ENCODE data around the gene TSPEAR. TPM values are rescaled to one million over a fixed set of nuclear protein-coding genes. Genes with fewer than 3 reads are reported as not detected.
"Not testable (repeated sequence)": the region's sequence is repeated elsewhere in the genome, so short reads cannot be mapped to it uniquely, and the experiment has no call there.

The TSPEAR gene
- total RNA-seq, 1 donor from 2014 or later, result 0.65 TPM

GRCh38 chr21:44708213-44708865, 3.0 kb downstream of the TSPEAR start:
- DNase-seq (ENCODE audit: missing footprints) (peak; percentile 50), ATAC-seq (peak; percentile 66)
- intact Hi-C loops (cut with DNase I), result no loop called here

- ATAC-seq, result no peak
- intact Hi-C loops (cut with DNase I), result no loop called here
- DNase-seq (ENCODE audit: missing footprints), result peak; percentile 45
Measured at GRCh38 chr21:44706706-44707581, 4.4 kb downstream of the TSPEAR start.

- DNase-seq (ENCODE audit: missing footprints), result no peak
- intact Hi-C loops (cut with DNase I), result no loop called here
- ATAC-seq, result no peak
Measured at GRCh38 chr21:44706026-44706705, 5.2 kb downstream of the TSPEAR start.

GRCh38 chr21:44704636-44705001, 6.8 kb downstream of the TSPEAR start:
- no peak for DNase-seq (ENCODE audit: missing footprints)
- intact Hi-C loops (cut with DNase I), result no loop called here
- no peak for ATAC-seq

- intact Hi-C loops (cut with DNase I), result no loop called here
- ATAC-seq (no peak), DNase-seq (ENCODE audit: missing footprints) (peak; percentile 58)
Measured at GRCh38 chr21:44703731-44704635, 7.4 kb downstream of the TSPEAR start.

- intact Hi-C loops (cut with DNase I), result no loop called here
- DNase-seq (ENCODE audit: missing footprints), result peak; percentile 50
- no peak for ATAC-seq
Measured at GRCh38 chr21:44702973-44703730, 8.2 kb downstream of the TSPEAR start.

- no peak for ATAC-seq
- DNase-seq (ENCODE audit: missing footprints), result peak; percentile 64
- intact Hi-C loops (cut with DNase I), result no loop called here
Measured at GRCh38 chr21:44702111-44702972, 9.0 kb downstream of the TSPEAR start.

GRCh38 chr21:44701541-44701940, 9.8 kb downstream of the TSPEAR start:
- intact Hi-C loops (cut with DNase I), result no loop called here
- ATAC-seq (no peak), DNase-seq (ENCODE audit: missing footprints) (no peak)

GRCh38 chr21:44701023-44701400, 10.4 kb downstream of the TSPEAR start:
- ATAC-seq, result no peak
- intact Hi-C loops (cut with DNase I), result no loop called here
- no peak for DNase-seq (ENCODE audit: missing footprints)

- intact Hi-C loops (cut with DNase I), result no loop called here
- no peak for ATAC-seq
- DNase-seq (ENCODE audit: missing footprints), result no peak
Measured at GRCh38 chr21:44700101-44701022, 11.0 kb downstream of the TSPEAR start.

- ATAC-seq (no peak), DNase-seq (ENCODE audit: missing footprints) (peak; percentile 40)
- intact Hi-C loops (cut with DNase I), result no loop called here
Measured at GRCh38 chr21:44699502-44700001, 11.8 kb downstream of the TSPEAR start.

GRCh38 chr21:44697811-44698734, 13.3 kb downstream of the TSPEAR start:
- DNase-seq (ENCODE audit: missing footprints) (peak; percentile 56), ATAC-seq (no peak)
- intact Hi-C loops (cut with DNase I), result no loop called here

GRCh38 chr21:44697172-44697810, 14.1 kb downstream of the TSPEAR start, which contains the start of gene KRTAP10-12:
KRTAP10-12 (plus strand) TSS chr21:44697172; CDS start chr21:44697202, 30 bp downstream.
- intact Hi-C loops (cut with DNase I); DNase-seq (ENCODE audit: missing footprints); ATAC-seq: not testable (repeated sequence)

- no peak for ATAC-seq
Measured at GRCh38 chr21:44696572-44696971, 14.8 kb downstream of the TSPEAR start.

More at GRCh38 chr21:44696572-44696971, 14.8 kb downstream of the TSPEAR start:
- DNase-seq (ENCODE audit: missing footprints), result no peak
- intact Hi-C loops (cut with DNase I), result no loop called here

Data from Right ventricle myocardium inferior (tissue), 1 donor.